H1 (cell line): Measurements from ENCODE around the gene PLCB1. TPM values are rescaled to one million over a fixed set of nuclear protein-coding genes. Genes with fewer than 3 reads are reported as not detected.

Source experiments
- BACH1 ChIP-seq: IDR thresholded peaks from 2 replicates; pipeline ENCODE4 v1.6.1; 2012; ENCODE audit warnings: low read length, improper control_type of control experiment
- CHD2 ChIP-seq: IDR thresholded peaks from 2 replicates; pipeline ENCODE4 v1.6.1; 2012; ENCODE audit warnings: low read length, improper control_type of control experiment
- FOSL1 ChIP-seq: IDR thresholded peaks from 2 replicates; pipeline ENCODE4 v1.6.1; 2011; ENCODE audit warnings: mild to moderate bottlenecking, low read depth, low read length, moderate library complexity; ENCODE audit not compliant: insufficient read depth
- GTF2F1 ChIP-seq: IDR thresholded peaks from 2 replicates; pipeline ENCODE4 v1.6.1; 2012; ENCODE audit warnings: low read depth, low read length, improper control_type of control experiment, borderline replicate concordance
- KDM5A ChIP-seq: fragments of 200-600 bp; IDR thresholded peaks from 2 replicates; pipeline ENCODE4 v1.7.1; 2012; ENCODE audit warnings: mild to moderate bottlenecking, low read length, inconsistent platforms, mixed read lengths
- MAFK ChIP-seq: IDR thresholded peaks from 2 replicates; pipeline ENCODE4 v1.6.1; 2012; ENCODE audit warnings: low read depth, mild to moderate bottlenecking, improper control_type of control experiment, low read length
- polyA plus RNA-seq, 7 experiments: library from polyadenylated mRNA; depleted of rRNA in 3 of 7; stranded (reverse) in 5 of 7; unstranded in 2 of 7; fragments of >200 nt in 5 of 7; fragments of 200-250 nt in 2 of 7; gene quantifications; 1 replicate in 5 of 7; 2 replicates in 1 of 7; 4 replicates in 1 of 7; pipeline versions ENCODE4 v1.2.1 to v1.2.3, GENCODE V29; 2011 to 2013; ENCODE audit warnings: missing spikeins in 2 of 7, mixed read lengths in 2 of 7
- total RNA-seq: library from RNA; stranded (reverse); fragmentation: NEBNext Ultra II Directional; extraction: Animal tissue kit (Norgen Biotek cat#: 25700); gene quantifications from 2 replicates; pipeline ENCODE4 v1.2.1, GENCODE V29; 2021

The PLCB1 gene
- total and polyA plus RNA-seq, 2 of the 8 experiments (the other 6 are each of a cell fraction or from before 2014, with no cell fraction given): 2.6 to 9.1 TPM

- no peak for TF ChIP-seq KDM5A
- TF ChIP-seq MAFK: no peak
- TF ChIP-seq GTF2F1: no peak
- no peak for TF ChIP-seq BACH1
- no peak for TF ChIP-seq FOSL1
- no peak for TF ChIP-seq CHD2
- TF ChIP-seq, all 59 proteins: peak for 0
Observed at GRCh38 chr20:8678098-8678776, 546.2 kb downstream of the PLCB1 start (continued).
